Ishikawa (cell line): ENCODE data around the gene RXFP4.
A peak's percentile ranks its signal among the peaks of the same experiment; 100 is the strongest.

Experiments used
- CEBPB ChIP-seq: IDR thresholded peaks from 2 replicates; pipeline ENCODE4 v1.6.1; 2012
- CREB1 ChIP-seq: IDR thresholded peaks from 2 replicates; pipeline ENCODE4 v1.6.1; 2012; ENCODE audit warnings: low read depth
- EGR1 ChIP-seq: IDR thresholded peaks from 2 replicates; pipeline ENCODE4 v1.6.1; 2012
- EP300 ChIP-seq: IDR thresholded peaks from 2 replicates; pipeline ENCODE4 v1.6.1; 2012; ENCODE audit warnings: borderline replicate concordance
- FOXM1 ChIP-seq: IDR thresholded peaks from 2 replicates; pipeline ENCODE4 v1.6.1; 2012; ENCODE audit warnings: low read depth, borderline replicate concordance
- MAX ChIP-seq: IDR thresholded peaks from 2 replicates; pipeline ENCODE4 v1.6.1; 2012
- NFIC ChIP-seq: IDR thresholded peaks from 2 replicates; pipeline ENCODE4 v1.6.1; 2012
- RAD21 ChIP-seq: IDR thresholded peaks from 2 replicates; pipeline ENCODE4 v1.6.1; 2012; ENCODE audit warnings: low read depth
- REST ChIP-seq: IDR thresholded peaks from 2 replicates; pipeline ENCODE4 v1.6.1; 2012; ENCODE audit warnings: low read depth, mild to moderate bottlenecking
- TAF1 ChIP-seq: IDR thresholded peaks from 2 replicates; pipeline ENCODE4 v1.6.1; 2012; ENCODE audit warnings: low read depth, mild to moderate bottlenecking
- TCF12 ChIP-seq: IDR thresholded peaks from 2 replicates; pipeline ENCODE4 v1.6.1; 2012; ENCODE audit warnings: low read depth
- TEAD4 ChIP-seq: IDR thresholded peaks from 2 replicates; pipeline ENCODE4 v1.6.1; 2012
- USF1 ChIP-seq: IDR thresholded peaks from 2 replicates; pipeline ENCODE4 v1.6.1; 2012
- YY1 ChIP-seq: IDR thresholded peaks from 2 replicates; pipeline ENCODE4 v1.6.1; 2012; ENCODE audit warnings: low read depth
- ZBTB7A ChIP-seq: IDR thresholded peaks from 2 replicates; pipeline ENCODE4 v1.6.1; 2012; ENCODE audit warnings: low read depth

The RXFP4 gene

GRCh38 chr1:155938220-155938627 lies 3.2 kb upstream of the RXFP4 start:
- TF ChIP-seq USF1: no peak
- no peak for TF ChIP-seq EGR1
- TF ChIP-seq RAD21: peak; percentile 96
- TF ChIP-seq TAF1: no peak
- TF ChIP-seq CEBPB: no peak
- TF ChIP-seq TEAD4: no peak
- no peak for TF ChIP-seq CREB1

GRCh38 chr1:155940482-155940992 lies 901 bp upstream of the RXFP4 start:
- peak; percentile 77 for TF ChIP-seq NFIC
- TF ChIP-seq FOXM1: no peak
- peak; percentile 67; the same call in 1 of the 2 replicates for TF ChIP-seq TEAD4
- peak; percentile 33 for TF ChIP-seq MAX
- TF ChIP-seq EP300: no peak
- TF ChIP-seq CEBPB: no peak
- TF ChIP-seq REST: no peak

GRCh38 chr1:155941845-155942531 lies 550 bp downstream of the RXFP4 start:
- no peak for TF ChIP-seq CREB1
- TF ChIP-seq EGR1: no peak
- no peak for TF ChIP-seq TEAD4
- no peak for TF ChIP-seq ZBTB7A
- no peak for TF ChIP-seq USF1
- no peak for TF ChIP-seq EP300
- no peak for TF ChIP-seq TAF1
- no peak for TF ChIP-seq REST
- TF ChIP-seq MAX: no peak
- TF ChIP-seq CEBPB: no peak
- no peak for TF ChIP-seq TCF12
- no peak for TF ChIP-seq FOXM1
- no peak for TF ChIP-seq RAD21
- no peak for TF ChIP-seq NFIC
- no peak for TF ChIP-seq YY1

- no peak for TF ChIP-seq ZBTB7A
- no peak for TF ChIP-seq NFIC
- TF ChIP-seq TAF1: no peak
- TF ChIP-seq CREB1: no peak
Measured at GRCh38 chr1:155942578-155943141, 1.2 kb downstream of the RXFP4 start.

GRCh38 chr1:155944444-155944799 lies 3.0 kb downstream of the RXFP4 start:
- TF ChIP-seq ZBTB7A (no peak), EP300 (no peak), CEBPB (no peak), FOXM1 (no peak), NFIC (no peak), USF1 (no peak)

- TF ChIP-seq TCF12 (no peak), CEBPB (no peak), USF1 (no peak), MAX (no peak), YY1 (no peak), EP300 (no peak), CREB1 (no peak), ZBTB7A (no peak), TEAD4 (no peak), RAD21 (no peak), EGR1 (no peak), TAF1 (no peak), FOXM1 (no peak), REST (no peak), NFIC (no peak)
Measured at GRCh38 chr1:155946633-155947219, 5.3 kb downstream of the RXFP4 start.
